ENCODE results near the gene LRRC2. TPM values are rescaled to one million over a fixed set of nuclear protein-coding genes. Genes with fewer than 3 reads are reported as not detected.
"Not testable (repeated sequence)": the region's sequence is repeated elsewhere in the genome, so short reads cannot be mapped to it uniquely, and the experiment has no call there.

Gene LRRC2
- total and polyA plus RNA-seq, 4 donors: 1.4 to 4.6 (median 2.9) TPM

DNA sequence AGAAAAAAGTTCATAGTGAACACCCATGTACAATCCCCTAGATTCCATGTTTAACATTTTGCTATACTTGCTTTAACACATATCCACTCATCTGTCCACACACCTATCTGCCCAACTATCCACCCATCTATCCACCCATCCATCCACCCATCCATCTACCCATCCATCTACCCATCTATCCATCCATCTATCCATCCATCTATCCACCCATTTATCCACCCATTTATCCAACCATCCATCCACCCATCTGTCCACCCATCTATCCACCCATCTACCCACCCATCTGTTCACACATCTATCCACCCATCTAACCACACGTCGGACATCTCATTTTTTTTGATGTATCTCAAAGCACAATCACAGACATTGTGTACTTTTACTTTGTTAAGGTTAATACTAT is 42.5 kb downstream of the LRRC2 start:
- no peaks in the 10 kb centered on the region for H3K9me3 ChIP-seq (ENCODE audit: control insufficient read depth, insufficient read depth, low read length)
- no peaks in the 10 kb centered on the region for H3K4me1 ChIP-seq (ENCODE audit: control insufficient read depth, insufficient read depth, low read length)
- no peak overlapping the region for H3K4me3 ChIP-seq (ENCODE audit: low read depth, low read length)
- no peaks in the 10 kb centered on the region for H3K27me3 ChIP-seq (ENCODE audit: control insufficient read depth, insufficient read depth, low read length)
- no peak overlapping the region for H3K27ac ChIP-seq (ENCODE audit: low read depth, low read length)
- WGBS (ENCODE audit: insufficient coverage): no CpG with 5 or more reads among the region's 2 CpGs
- no peaks in the 10 kb centered on the region for H3K36me3 ChIP-seq (ENCODE audit: control insufficient read depth, insufficient read depth, low read length)
- no peak for DNase-seq (ENCODE audit: low read depth in 4 of 6, low spot score in 6 of 6)

DNA sequence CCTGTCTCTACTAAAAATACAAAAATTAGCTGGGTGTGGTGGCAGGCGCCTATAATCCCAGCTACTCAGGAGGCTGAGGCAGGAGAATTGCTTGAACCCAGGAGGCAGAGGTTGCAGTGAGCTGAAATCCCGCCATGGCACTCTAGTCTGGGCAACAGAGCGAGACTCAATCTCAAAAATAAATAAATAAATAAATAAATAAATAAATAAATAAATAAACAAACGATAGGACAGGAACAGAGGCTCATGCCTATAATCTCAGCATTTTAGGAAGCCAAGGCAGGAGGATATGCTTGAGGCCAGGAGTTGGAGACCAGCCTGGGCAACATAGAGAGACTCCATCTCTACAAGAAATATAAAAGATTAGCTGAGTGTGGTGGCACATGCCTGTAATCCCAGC is 43.9 kb downstream of the LRRC2 start:
- H3K36me3 ChIP-seq (ENCODE audit: control insufficient read depth, insufficient read depth, low read length): not testable (repeated sequence)

DNA sequence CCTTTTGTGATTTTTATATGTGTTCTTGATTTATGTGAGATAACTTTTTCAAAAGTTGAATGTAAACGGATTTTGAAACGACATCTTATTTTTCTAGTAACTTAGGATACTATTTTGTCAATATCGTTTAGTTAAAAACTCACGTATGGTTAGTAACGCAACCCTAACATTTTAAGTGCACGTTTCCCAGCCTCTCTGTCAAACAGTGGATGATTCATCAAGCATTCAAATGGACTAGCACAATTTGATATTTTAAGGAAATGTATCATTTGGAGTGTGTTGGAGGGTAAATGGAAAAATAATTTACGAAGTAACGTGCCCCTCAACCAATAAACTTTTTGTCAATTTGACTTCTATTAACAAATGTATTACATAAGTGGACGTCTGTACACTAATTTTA is 45.0 kb downstream of the LRRC2 start:
- no peaks in the 10 kb centered on the region for H3K27me3 ChIP-seq (ENCODE audit: control insufficient read depth, insufficient read depth, low read length)
- H3K9me3 ChIP-seq (ENCODE audit: control insufficient read depth, insufficient read depth, low read length): no peaks in the 10 kb centered on the region
- H3K36me3 ChIP-seq (ENCODE audit: control insufficient read depth, insufficient read depth, low read length): no peaks in the 10 kb centered on the region
- H3K27ac ChIP-seq (ENCODE audit: low read depth, low read length): no peak overlapping the region
- no CpG with 5 or more reads among the region's 9 CpGs for WGBS (ENCODE audit: insufficient coverage)
- no peak overlapping the region for H3K4me3 ChIP-seq (ENCODE audit: low read depth, low read length)
- H3K4me1 ChIP-seq (ENCODE audit: control insufficient read depth, insufficient read depth, low read length): no peaks in the 10 kb centered on the region
- no peak for DNase-seq (ENCODE audit: low read depth in 4 of 6, low spot score in 6 of 6)

More for the DNA sequence above, 43.9 kb downstream of the LRRC2 start:
- H3K4me3 ChIP-seq (ENCODE audit: low read depth, low read length); H3K4me1 ChIP-seq (ENCODE audit: control insufficient read depth, insufficient read depth, low read length); DNase-seq (ENCODE audit: low read depth in 4 of 6, low spot score in 6 of 6); H3K27me3 ChIP-seq (ENCODE audit: control insufficient read depth, insufficient read depth, low read length); H3K27ac ChIP-seq (ENCODE audit: low read depth, low read length); H3K9me3 ChIP-seq (ENCODE audit: control insufficient read depth, insufficient read depth, low read length): not testable (repeated sequence)
- WGBS (ENCODE audit: insufficient coverage): no CpG with 5 or more reads among the region's 4 CpGs

DNA sequence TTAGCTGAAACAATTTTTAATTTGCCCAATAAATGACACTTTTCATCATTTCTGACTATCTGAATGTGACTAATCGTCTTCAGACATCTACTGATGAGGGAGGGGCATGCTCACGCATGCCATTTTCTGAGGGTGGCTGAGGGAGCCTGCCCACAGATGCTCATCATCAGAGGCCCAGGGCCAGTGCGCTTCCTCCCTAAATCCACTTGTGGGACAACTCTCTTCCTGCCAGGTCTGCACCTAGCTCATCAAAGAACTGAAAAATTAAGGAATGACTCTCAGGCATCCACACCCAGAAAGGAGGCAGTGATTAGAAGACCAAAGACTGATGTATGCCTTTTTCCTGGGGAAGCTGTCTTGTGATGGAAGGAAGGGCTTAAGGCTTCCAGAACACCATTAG is 45.6 kb downstream of the LRRC2 start:
- Histone ChIP-seq H3K4me1 (ENCODE audit: control insufficient read depth, insufficient read depth, low read length) (no peaks in the 10 kb centered on the region), H3K9me3 (ENCODE audit: control insufficient read depth, insufficient read depth, low read length) (no peaks in the 10 kb centered on the region), H3K36me3 (ENCODE audit: control insufficient read depth, insufficient read depth, low read length) (no peaks in the 10 kb centered on the region), H3K27ac (ENCODE audit: low read depth, low read length) (no peak overlapping the region), H3K27me3 (ENCODE audit: control insufficient read depth, insufficient read depth, low read length) (no peaks in the 10 kb centered on the region), H3K4me3 (ENCODE audit: low read depth, low read length) (no peak overlapping the region)
- no peak for DNase-seq (ENCODE audit: low read depth in 4 of 6, low spot score in 6 of 6)
- WGBS (ENCODE audit: insufficient coverage): 63% methylated on average over 2 of the region's 3 CpGs

DNA sequence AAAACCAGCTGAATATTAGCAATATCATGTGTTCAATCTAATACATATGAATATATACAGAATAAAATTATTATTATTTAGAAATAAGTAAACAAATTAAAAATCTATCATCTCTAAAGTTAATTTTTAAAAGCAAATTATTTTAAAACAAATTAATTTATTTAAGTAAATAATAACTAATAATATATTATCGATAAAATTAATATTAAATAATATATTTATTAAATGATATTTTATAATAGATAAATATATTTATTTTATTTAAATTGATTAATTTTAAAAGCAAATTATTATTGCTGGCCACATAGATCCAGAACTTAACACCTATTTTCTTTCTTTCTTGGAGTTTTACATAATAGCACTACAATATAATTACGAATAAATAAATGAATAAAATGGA is 46.1 kb downstream of the LRRC2 start:
- no peaks in the 10 kb centered on the region for H3K27me3 ChIP-seq (ENCODE audit: control insufficient read depth, insufficient read depth, low read length)
- H3K36me3 ChIP-seq (ENCODE audit: control insufficient read depth, insufficient read depth, low read length): no peaks in the 10 kb centered on the region
- DNase-seq (ENCODE audit: low read depth in 4 of 6, low spot score in 6 of 6): no peak
- H3K4me3 ChIP-seq (ENCODE audit: low read depth, low read length): no peak overlapping the region
- WGBS (ENCODE audit: insufficient coverage): no CpG with 5 or more reads among the region's 2 CpGs
- H3K27ac ChIP-seq (ENCODE audit: low read depth, low read length): no peak overlapping the region
- no peaks in the 10 kb centered on the region for H3K9me3 ChIP-seq (ENCODE audit: control insufficient read depth, insufficient read depth, low read length)
- H3K4me1 ChIP-seq (ENCODE audit: control insufficient read depth, insufficient read depth, low read length): no peaks in the 10 kb centered on the region

DNA sequence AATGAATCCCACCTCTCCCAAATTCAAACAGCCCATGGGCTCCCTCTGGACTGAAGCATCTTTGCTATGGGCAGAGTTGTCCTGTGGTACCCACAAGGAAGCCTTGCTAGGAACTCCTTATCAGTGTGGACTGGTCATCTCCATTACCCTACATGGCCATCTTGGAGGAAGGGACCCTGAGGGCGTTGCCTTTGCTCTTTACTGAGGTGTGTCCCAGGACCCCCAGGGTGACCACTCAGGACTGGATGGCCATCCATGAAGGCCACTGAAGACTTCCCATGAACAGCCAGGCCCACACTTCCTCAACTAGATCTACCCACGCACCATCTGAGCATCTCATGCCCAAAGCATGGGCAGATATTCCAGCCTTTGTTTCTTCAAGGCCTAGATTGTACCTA is 48.3 kb downstream of the LRRC2 start:
- no peaks in the 10 kb centered on the region for H3K9me3 ChIP-seq (ENCODE audit: control insufficient read depth, insufficient read depth, low read length)
- H3K4me3 ChIP-seq (ENCODE audit: low read depth, low read length): no peak overlapping the region
- WGBS (ENCODE audit: insufficient coverage): 94% methylated on average over 2 of the region's 2 CpGs
- no peak overlapping the region for H3K27ac ChIP-seq (ENCODE audit: low read depth, low read length)
- no peaks in the 10 kb centered on the region for H3K36me3 ChIP-seq (ENCODE audit: control insufficient read depth, insufficient read depth, low read length)
- no peaks in the 10 kb centered on the region for H3K27me3 ChIP-seq (ENCODE audit: control insufficient read depth, insufficient read depth, low read length)
- no peak for DNase-seq (ENCODE audit: low read depth in 4 of 6, low spot score in 6 of 6)
- no peaks in the 10 kb centered on the region for H3K4me1 ChIP-seq (ENCODE audit: control insufficient read depth, insufficient read depth, low read length)

DNA sequence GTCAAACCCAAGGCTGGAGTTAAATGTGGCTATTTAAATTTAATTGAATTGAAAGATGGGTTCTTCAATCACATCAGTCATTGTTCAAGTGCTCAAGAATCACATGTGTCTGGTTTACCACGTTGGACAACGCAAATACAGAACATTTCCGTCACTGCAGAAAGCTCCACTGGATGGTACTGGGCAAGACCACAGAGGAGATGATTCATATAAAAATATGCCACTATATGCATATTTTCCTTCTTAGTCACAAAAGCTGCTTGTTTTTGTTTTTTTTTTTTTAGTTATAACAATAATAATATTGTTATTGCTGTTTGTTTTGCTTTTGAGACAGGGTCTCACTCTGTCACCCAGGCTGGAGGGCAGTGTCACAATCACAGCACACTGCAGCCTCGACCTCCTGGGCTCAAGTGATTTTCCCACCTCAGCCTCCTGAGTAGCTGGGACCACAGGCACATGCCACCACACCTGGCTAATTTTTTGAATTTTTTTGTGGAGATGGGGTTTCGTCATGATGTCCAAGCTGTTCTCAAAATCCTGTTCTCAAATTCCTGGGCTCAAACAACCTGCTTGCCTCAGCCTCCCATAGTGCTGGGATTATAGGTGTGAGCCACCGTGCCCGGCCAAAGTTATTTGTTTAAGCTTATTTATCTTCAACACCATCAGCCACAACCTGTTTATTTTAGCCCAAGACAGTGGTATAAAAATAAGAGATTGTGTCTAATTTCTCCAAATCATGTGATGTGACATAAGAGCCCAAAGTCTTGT is 48.9 kb downstream of the LRRC2 start:
- no peaks in the 10 kb centered on the region for H3K4me1 ChIP-seq (ENCODE audit: control insufficient read depth, insufficient read depth, low read length)
- H3K27me3 ChIP-seq (ENCODE audit: control insufficient read depth, insufficient read depth, low read length): no peaks in the 10 kb centered on the region
- no peak for DNase-seq (ENCODE audit: low read depth in 4 of 6, low spot score in 6 of 6)
- H3K27ac ChIP-seq (ENCODE audit: low read depth, low read length): no peak overlapping the region
- H3K9me3 ChIP-seq (ENCODE audit: control insufficient read depth, insufficient read depth, low read length): no peaks in the 10 kb centered on the region
- WGBS (ENCODE audit: insufficient coverage): no CpG with 5 or more reads among the region's 7 CpGs
- H3K36me3 ChIP-seq (ENCODE audit: control insufficient read depth, insufficient read depth, low read length): no peaks in the 10 kb centered on the region
- no peak overlapping the region for H3K4me3 ChIP-seq (ENCODE audit: low read depth, low read length)

DNA sequence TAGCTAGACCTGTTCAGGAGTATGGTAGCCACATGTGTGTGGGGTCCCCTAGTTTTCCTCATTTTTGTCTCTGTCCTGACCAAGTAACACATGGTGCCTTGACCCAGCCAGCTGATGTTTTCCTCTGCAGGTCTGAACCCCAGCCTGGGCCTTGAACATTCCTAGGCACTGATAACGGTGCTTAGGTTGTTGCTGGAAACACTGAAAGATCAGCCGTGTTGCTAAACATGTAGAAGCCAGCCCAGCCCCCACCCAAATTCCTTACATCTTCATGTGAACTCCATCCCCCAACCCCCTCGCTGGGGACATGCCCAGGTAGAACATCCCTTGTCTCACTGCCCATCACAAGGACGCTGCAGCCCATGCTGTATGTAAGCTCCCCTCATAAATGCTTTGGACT is 49.6 kb downstream of the LRRC2 start:
- no peak for DNase-seq (ENCODE audit: low read depth in 4 of 6, low spot score in 6 of 6)
- no peak overlapping the region for H3K27ac ChIP-seq (ENCODE audit: low read depth, low read length)
- 92% methylated on average over 4 of the region's 4 CpGs for WGBS (ENCODE audit: insufficient coverage)
- H3K4me1 ChIP-seq (ENCODE audit: control insufficient read depth, insufficient read depth, low read length): no peaks in the 10 kb centered on the region
- no peaks in the 10 kb centered on the region for H3K27me3 ChIP-seq (ENCODE audit: control insufficient read depth, insufficient read depth, low read length)
- H3K4me3 ChIP-seq (ENCODE audit: low read depth, low read length): no peak overlapping the region
- H3K9me3 ChIP-seq (ENCODE audit: control insufficient read depth, insufficient read depth, low read length): no peaks in the 10 kb centered on the region
- no peaks in the 10 kb centered on the region for H3K36me3 ChIP-seq (ENCODE audit: control insufficient read depth, insufficient read depth, low read length)

DNA sequence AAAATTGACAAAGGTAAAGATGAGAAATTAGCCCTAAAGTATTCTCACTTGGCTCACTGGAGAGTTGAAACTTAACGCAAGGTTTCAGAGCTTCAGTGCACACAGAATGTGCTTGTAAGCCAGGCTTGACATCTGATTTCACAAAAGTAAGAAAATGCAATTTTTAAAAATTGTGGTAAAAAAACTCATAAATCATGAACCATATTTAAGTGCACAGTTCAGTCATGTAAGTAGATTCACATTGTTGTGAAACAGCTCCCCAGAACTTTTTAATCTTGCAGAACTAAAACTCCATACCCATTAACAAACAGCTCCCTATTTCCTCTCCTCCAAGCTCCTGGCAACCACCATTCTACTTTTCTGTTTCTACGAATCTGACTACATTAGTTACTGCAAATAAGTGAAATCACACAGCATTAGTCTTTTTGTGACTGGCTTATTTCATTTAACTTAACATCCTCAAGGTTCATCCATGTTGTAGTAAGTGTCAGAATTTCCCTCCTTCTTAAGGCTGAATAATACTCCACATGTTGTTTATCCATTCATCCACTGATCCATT is 53.8 kb downstream of the LRRC2 start:
- no peak overlapping the region for H3K4me3 ChIP-seq (ENCODE audit: low read depth, low read length)
- H3K4me1 ChIP-seq (ENCODE audit: control insufficient read depth, insufficient read depth, low read length): no peaks in the 10 kb centered on the region
- no peaks in the 10 kb centered on the region for H3K9me3 ChIP-seq (ENCODE audit: control insufficient read depth, insufficient read depth, low read length)
- WGBS (ENCODE audit: insufficient coverage): 80% methylated on average over 1 of the region's 2 CpGs
- no peak for DNase-seq (ENCODE audit: low read depth in 4 of 6, low spot score in 6 of 6)
- no peaks in the 10 kb centered on the region for H3K36me3 ChIP-seq (ENCODE audit: control insufficient read depth, insufficient read depth, low read length)
- H3K27me3 ChIP-seq (ENCODE audit: control insufficient read depth, insufficient read depth, low read length): no peaks in the 10 kb centered on the region
- no peak overlapping the region for H3K27ac ChIP-seq (ENCODE audit: low read depth, low read length)

DNA sequence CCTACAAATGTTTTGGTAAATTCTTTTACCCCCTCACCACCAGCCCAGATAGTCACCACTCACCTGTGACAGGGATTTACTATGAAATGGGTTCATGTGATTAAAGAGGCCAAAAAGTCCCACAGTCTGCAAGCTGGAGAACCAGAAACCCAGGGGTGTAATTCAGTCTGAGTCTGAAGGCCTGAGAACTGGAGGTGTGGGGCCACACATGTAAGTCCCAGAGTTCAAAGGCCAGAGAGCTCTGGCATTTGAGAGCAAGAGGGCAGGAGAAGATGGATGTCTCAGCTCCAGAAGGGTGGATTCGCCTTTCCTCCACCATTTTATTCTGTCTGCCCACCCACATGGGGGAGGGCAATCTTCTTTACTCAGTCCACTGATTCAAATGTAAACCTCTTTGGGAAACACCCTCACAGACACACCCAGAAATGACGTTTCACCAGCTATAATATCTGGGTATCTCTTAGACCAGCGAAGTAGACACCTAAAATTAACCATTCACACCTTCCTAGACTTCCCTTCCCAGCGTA is 56.4 kb downstream of the LRRC2 start:
- no peak for DNase-seq (ENCODE audit: low read depth in 4 of 6, low spot score in 6 of 6)
- Histone ChIP-seq H3K4me1 (ENCODE audit: control insufficient read depth, insufficient read depth, low read length) (no peaks in the 10 kb centered on the region), H3K9me3 (ENCODE audit: control insufficient read depth, insufficient read depth, low read length) (no peaks in the 10 kb centered on the region), H3K27me3 (ENCODE audit: control insufficient read depth, insufficient read depth, low read length) (no peaks in the 10 kb centered on the region), H3K27ac (ENCODE audit: low read depth, low read length) (no peak overlapping the region), H3K4me3 (ENCODE audit: low read depth, low read length) (no peak overlapping the region), H3K36me3 (ENCODE audit: control insufficient read depth, insufficient read depth, low read length) (no peaks in the 10 kb centered on the region)
- WGBS (ENCODE audit: insufficient coverage): 76% methylated on average over 3 of the region's 4 CpGs
